Measurements from ENCODE around the gene NKAPD1.

DNA sequence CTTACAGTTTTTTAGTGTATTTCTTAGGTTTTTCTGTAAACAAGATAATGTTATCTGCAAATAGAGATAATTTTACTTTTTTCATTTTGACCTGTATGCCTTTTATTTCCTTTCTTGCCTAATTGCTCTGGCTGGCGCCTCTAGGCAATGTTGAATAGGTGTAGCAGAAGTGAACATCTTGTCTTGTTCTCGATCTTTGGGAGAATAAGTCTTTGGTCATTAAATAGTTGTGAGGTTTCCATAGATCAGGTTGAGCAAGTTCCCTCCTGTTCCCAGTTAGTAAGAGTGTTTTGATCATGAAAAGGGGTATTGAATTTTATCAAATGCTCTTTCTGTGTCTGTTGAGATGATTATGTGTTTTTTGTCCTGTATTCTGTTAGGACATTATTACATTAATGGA is 24.3 kb upstream of the NKAPD1 start:
- TF ChIP-seq EP300 (IDR thresholded peaks at IDR 0.05), result no peak
- TF ChIP-seq, protein P1, sequence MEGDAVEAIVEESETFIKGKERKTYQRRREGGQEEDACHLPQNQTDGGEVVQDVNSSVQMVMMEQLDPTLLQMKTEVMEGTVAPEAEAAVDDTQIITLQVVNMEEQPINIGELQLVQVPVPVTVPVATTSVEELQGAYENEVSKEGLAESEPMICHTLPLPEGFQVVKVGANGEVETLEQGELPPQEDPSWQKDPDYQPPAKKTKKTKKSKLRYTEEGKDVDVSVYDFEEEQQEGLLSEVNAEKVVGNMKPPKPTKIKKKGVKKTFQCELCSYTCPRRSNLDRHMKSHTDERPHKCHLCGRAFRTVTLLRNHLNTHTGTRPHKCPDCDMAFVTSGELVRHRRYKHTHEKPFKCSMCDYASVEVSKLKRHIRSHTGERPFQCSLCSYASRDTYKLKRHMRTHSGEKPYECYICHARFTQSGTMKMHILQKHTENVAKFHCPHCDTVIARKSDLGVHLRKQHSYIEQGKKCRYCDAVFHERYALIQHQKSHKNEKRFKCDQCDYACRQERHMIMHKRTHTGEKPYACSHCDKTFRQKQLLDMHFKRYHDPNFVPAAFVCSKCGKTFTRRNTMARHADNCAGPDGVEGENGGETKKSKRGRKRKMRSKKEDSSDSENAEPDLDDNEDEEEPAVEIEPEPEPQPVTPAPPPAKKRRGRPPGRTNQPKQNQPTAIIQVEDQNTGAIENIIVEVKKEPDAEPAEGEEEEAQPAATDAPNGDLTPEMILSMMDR (IDR thresholded peaks at IDR 0.05), result no peak
- no peak for TF ChIP-seq POLR2A (IDR thresholded peaks at IDR 0.05)
